ENCODE results near the gene SEPTIN5. TPM values are rescaled to one million over a fixed set of nuclear protein-coding genes. Genes with fewer than 3 reads are reported as not detected.

SEPTIN5 gene
- total and polyA plus RNA-seq, 9 of the 15 experiments (the other 6 are each of a cell fraction or from before 2014, with no cell fraction given), result 0.03 to 195 (median 119) TPM

GRCh38 chr22:19678949-19679521 lies 35.3 kb upstream of the SEPTIN5 start:
- ChIA-PET POLR2A (interaction anchor here (0.6 to 10.5 kb wide), 19 partner anchors 10 to 557 kb away, joined by 3 to 80 read pairs (median 4); partner anchors contain the start of genes DGCR2, ESS2 and GP1BB), CTCF (ENCODE audit: low intra/inter-chr PET ratio) (interaction anchor here (0.9 to 5.5 kb wide), 3 partner anchors 38 to 231 kb away, joined by 4 to 113 read pairs (median 26); partner anchors contain the start of gene GP1BB)
- Histone ChIP-seq H3K4me2 (ENCODE audit: insufficient read depth, low read length) (no peak overlapping the region), H3K9ac (ENCODE audit: insufficient read depth in 1 of 2, low read depth in 2 of 2, low read length in 2 of 2) (peak overlapping the region in 1 of 2 experiments; percentile 56; a peak in 2 of 4 replicates), H3K27ac (ENCODE audit: extremely low read depth, low read depth, low read length) (no peak overlapping the region), H3K4me3 (no peak overlapping the region), H3K79me2 (ENCODE audit: control insufficient read depth, insufficient read depth, low read length) (no peaks in the 10 kb centered on the region), H2AFZ (ENCODE audit: low read depth, low read length) (no peak overlapping the region), H3K36me3 (ENCODE audit: control insufficient read depth, insufficient read depth, low read length) (no peaks in the 10 kb centered on the region), H3K9me1 (ENCODE audit: control insufficient read depth, insufficient read depth, low read length) (no peaks in the 10 kb centered on the region), H3K27me3 (ENCODE audit: control insufficient read depth in 2 of 2, insufficient read depth in 2 of 2, low read length in 2 of 2) (peaks cover 20% of the 10 kb centered on the region in 2 experiments), H3K9me3 (replicated peaks; ENCODE audit: control insufficient read depth, insufficient read depth, low read depth, low read length) (0 out of 2 replicates have a peak, but pooled peaks cover 2% of the 10 kb centered on the region), H3K4me1 (replicated peaks in 1 of 2; ENCODE audit: control insufficient read depth in 2 of 2, insufficient read depth in 2 of 2, low read length in 2 of 2) (peaks cover 4 to 12% of the 10 kb centered on the region in 2 experiments; a peak in 4 of 5 replicates), H4K20me1 (replicated peaks; ENCODE audit: control insufficient read depth, insufficient read depth, low read length) (no peaks in the 10 kb centered on the region)
- in situ Hi-C loops (cut with MboI), result no loop called here
- WGBS (ENCODE audit: insufficient coverage, low coverage, missing lambda C conversion rate), result 38% methylated on average over 11 of the region's 11 CpGs
- DNase-seq (ENCODE audit: extremely low read depth in 1 of 4, low spot score in 3 of 4) (peak in 1 of 4 experiments; percentile 18), ATAC-seq (no peak), FAIRE-seq (no peak)
- intact Hi-C loops (cut with micrococcal nuclease), result loop anchor here (1.0 to 2.0 kb wide), 2 partner anchors 39 to 232 kb away; no protein-coding TSS in a partner anchor
- BruUV-seq (replicated peaks), result no TSS peak
- TF ChIP-seq TEAD4 (IDR thresholded peaks at IDR 0.05; ENCODE audit: low read length) (no peak), TEAD4 (CRISPR knock-in tag; IDR thresholded peaks at IDR 0.05; ENCODE audit: borderline replicate concordance) (0 out of 2 replicates have a peak, but pooled peaks have one; percentile 55), ZC3H4 (CRISPR knock-in tag; IDR thresholded peaks at IDR 0.05; ENCODE audit: borderline replicate concordance) (no peak), ZNF644 (tag; IDR thresholded peaks at IDR 0.05; ENCODE audit: low read depth) (no peak), ZNF639 (CRISPR knock-in tag; conservative IDR thresholded peaks at IDR 0.05 in 1 of 2, IDR thresholded peaks at IDR 0.05 in 1 of 2) (peak in 1 of 2 experiments; percentile 67; a peak in 1 of 4 replicates), CTCF (IDR thresholded peaks at IDR 0.05 in 2 of 3, conservative IDR thresholded peaks at IDR 0.05 in 1 of 3; ENCODE audit: insufficient read depth in 2 of 3, low read depth in 1 of 3, low read length in 3 of 3) (0 out of 6 replicates have a peak, but pooled peaks of 1 of the 3 experiments have one; percentile 2), FOXP1 (CRISPR knock-in tag; IDR thresholded peaks at IDR 0.05) (0 out of 2 replicates have a peak, but pooled peaks have one; percentile 19), JUN (IDR thresholded peaks at IDR 0.05; ENCODE audit: borderline replicate concordance, low read depth, low read length) (no peak), JUN (CRISPR knock-in tag; IDR thresholded peaks at IDR 0.05; ENCODE audit: borderline replicate concordance) (0 out of 2 replicates have a peak, but pooled peaks have one; percentile 69), E2F6 (IDR thresholded peaks at IDR 0.05; ENCODE audit: borderline replicate concordance in 1 of 2, extremely low read depth in 1 of 2, insufficient read depth in 1 of 2, insufficient read length in 1 of 2, low read depth in 1 of 2, low read length in 1 of 2, poor library complexity in 1 of 2, severe bottlenecking in 1 of 2) (peak in 1 of 2 experiments; percentile 9), GTF2F1 (IDR thresholded peaks at IDR 0.05; ENCODE audit: low read depth, low read length) (0 out of 2 replicates have a peak, but pooled peaks have one; percentile 8), CREB1 (IDR thresholded peaks at IDR 0.05) (no peak), CREB1 (CRISPR knock-in tag; IDR thresholded peaks at IDR 0.05) (0 out of 2 replicates have a peak, but pooled peaks have one; percentile 26), MECOM (CRISPR knock-in tag; IDR thresholded peaks at IDR 0.05) (no peak), GTF2A2 (tag; IDR thresholded peaks at IDR 0.05) (no peak), ZNF695 (CRISPR knock-in tag; IDR thresholded peaks at IDR 0.05) (no peak)
